ENCODE measurements around the gene AP1S2.

AP1S2 gene

GRCh38 chrX:15816438-15816809 lies 38.2 kb downstream of the AP1S2 start:
- ChIA-PET POLR2A (no interaction called here), CTCF (interaction anchor here (1.4 to 1.6 kb wide), 2 partner anchors 13 to 32 kb away, joined by 3 to 5 read pairs; no protein-coding TSS in a partner anchor)
- DNase-seq (ENCODE audit: low read depth, low spot score), result no peak
- H3K4me3 ChIP-seq (ENCODE audit: low read depth, low read length), result no peak overlapping the region
- no peak for TF ChIP-seq CTCF (IDR thresholded peaks at IDR 0.05; ENCODE audit: insufficient read depth, low read length, missing control alignments)

- ChIA-PET CTCF (interaction anchor here (1.4 to 1.6 kb wide), 2 partner anchors 12 to 33 kb away, joined by 3 to 5 read pairs; no protein-coding TSS in a partner anchor), POLR2A (no interaction called here)
- TF ChIP-seq CTCF (IDR thresholded peaks at IDR 0.05; ENCODE audit: insufficient read depth, low read length, missing control alignments), result peak; percentile 27
- no peak for DNase-seq (ENCODE audit: low read depth, low spot score)
- no peak overlapping the region for H3K4me3 ChIP-seq (ENCODE audit: low read depth, low read length)
These were observed 38.7 kb downstream of the AP1S2 start for GRCh38 chrX:15815779-15816437.

GRCh38 chrX:15814771-15815365 lies 39.7 kb downstream of the AP1S2 start:
- CTCF ChIA-PET, result interaction anchor here (0.7 kb wide), 1 partner anchor 613 kb away, joined by 3 read pairs; no protein-coding TSS in a partner anchor
- POLR2A ChIA-PET, result no interaction called here
- H3K4me3 ChIP-seq (ENCODE audit: low read depth, low read length), result no peak overlapping the region
- no peak for DNase-seq (ENCODE audit: low read depth, low spot score)
- TF ChIP-seq CTCF (IDR thresholded peaks at IDR 0.05; ENCODE audit: insufficient read depth, low read length, missing control alignments), result no peak

- DNase-seq (ENCODE audit: low read depth, low spot score), result no peak
- POLR2A ChIA-PET, result no interaction called here
- TF ChIP-seq CTCF (IDR thresholded peaks at IDR 0.05; ENCODE audit: insufficient read depth, low read length, missing control alignments), result no peak
- CTCF ChIA-PET, result no interaction called here
- H3K4me3 ChIP-seq (ENCODE audit: low read depth, low read length), result no peak overlapping the region
These were observed 41.2 kb downstream of the AP1S2 start for GRCh38 chrX:15813416-15813815.

- DNase-seq (ENCODE audit: low read depth, low spot score), result no peak
- no peak overlapping the region for H3K4me3 ChIP-seq (ENCODE audit: low read depth, low read length)
- ChIA-PET POLR2A (no interaction called here), CTCF (no interaction called here)
- TF ChIP-seq CTCF (IDR thresholded peaks at IDR 0.05; ENCODE audit: insufficient read depth, low read length, missing control alignments), result no peak
These were observed 42.2 kb downstream of the AP1S2 start for GRCh38 chrX:15812192-15812938.

- no peak for DNase-seq (ENCODE audit: low read depth, low spot score)
- ChIA-PET CTCF (no interaction called here), POLR2A (no interaction called here)
- no peak overlapping the region for H3K4me3 ChIP-seq (ENCODE audit: low read depth, low read length)
- no peak for TF ChIP-seq CTCF (IDR thresholded peaks at IDR 0.05; ENCODE audit: insufficient read depth, low read length, missing control alignments)
These were observed 46.4 kb downstream of the AP1S2 start for GRCh38 chrX:15808254-15808653.
